Measurements from ENCODE around the gene ZNF428.

DNA sequence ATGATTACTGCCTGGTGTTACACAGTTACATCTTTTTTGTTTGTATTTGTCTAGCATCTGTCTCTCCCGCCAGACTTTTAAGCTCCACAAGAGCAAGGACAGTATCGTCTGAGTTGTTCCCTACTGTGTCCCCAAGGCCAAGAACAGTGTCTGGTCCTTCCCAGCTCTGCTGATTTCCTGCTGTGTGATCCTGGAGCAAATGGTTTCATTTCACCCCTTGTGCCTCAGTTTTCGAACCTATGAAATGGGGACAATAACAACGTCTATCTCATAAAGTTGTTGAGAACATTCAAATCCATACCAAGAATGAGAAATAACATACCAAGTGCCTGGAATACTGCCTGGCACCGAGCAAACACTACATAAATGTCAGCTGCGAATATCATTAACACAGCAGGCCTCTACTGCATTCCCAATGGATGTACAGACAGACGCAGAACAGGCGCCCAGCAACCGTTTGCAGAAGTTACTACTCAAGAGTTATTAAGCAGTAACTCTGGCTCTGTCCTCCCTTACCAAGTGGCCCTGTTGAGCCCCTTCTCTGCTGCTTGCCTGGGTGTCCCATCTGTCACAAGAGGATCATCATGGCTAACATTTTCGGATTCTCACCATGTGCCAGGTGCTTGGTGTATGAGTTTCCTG lies 55.5 kb downstream of the ZNF428 start:
- TF ChIP-seq, protein P1, sequence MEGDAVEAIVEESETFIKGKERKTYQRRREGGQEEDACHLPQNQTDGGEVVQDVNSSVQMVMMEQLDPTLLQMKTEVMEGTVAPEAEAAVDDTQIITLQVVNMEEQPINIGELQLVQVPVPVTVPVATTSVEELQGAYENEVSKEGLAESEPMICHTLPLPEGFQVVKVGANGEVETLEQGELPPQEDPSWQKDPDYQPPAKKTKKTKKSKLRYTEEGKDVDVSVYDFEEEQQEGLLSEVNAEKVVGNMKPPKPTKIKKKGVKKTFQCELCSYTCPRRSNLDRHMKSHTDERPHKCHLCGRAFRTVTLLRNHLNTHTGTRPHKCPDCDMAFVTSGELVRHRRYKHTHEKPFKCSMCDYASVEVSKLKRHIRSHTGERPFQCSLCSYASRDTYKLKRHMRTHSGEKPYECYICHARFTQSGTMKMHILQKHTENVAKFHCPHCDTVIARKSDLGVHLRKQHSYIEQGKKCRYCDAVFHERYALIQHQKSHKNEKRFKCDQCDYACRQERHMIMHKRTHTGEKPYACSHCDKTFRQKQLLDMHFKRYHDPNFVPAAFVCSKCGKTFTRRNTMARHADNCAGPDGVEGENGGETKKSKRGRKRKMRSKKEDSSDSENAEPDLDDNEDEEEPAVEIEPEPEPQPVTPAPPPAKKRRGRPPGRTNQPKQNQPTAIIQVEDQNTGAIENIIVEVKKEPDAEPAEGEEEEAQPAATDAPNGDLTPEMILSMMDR (IDR thresholded peaks at IDR 0.05 in 8 of 11, conservative IDR thresholded peaks at IDR 0.05 in 3 of 11), result no peak
- TF ChIP-seq POLR2AphosphoS5 (IDR thresholded peaks at IDR 0.05) (no peak), POLR2A (IDR thresholded peaks at IDR 0.05) (no peak)

Measured in spleen (tissue), 7 donors.